ENCODE results near the gene MEI1. TPM values are rescaled to one million over a fixed set of nuclear protein-coding genes. Genes with fewer than 3 reads are reported as not detected.
A peak's percentile ranks its signal among the peaks of the same experiment; 100 is the strongest.

The MEI1 gene
- total RNA-seq, 3 donors from 2014 or later (not counting 1 experiment from before 2014, with no cell fraction given) = 44.7 to 75.6 (median 50.3) TPM

- H3K27ac ChIP-seq (ENCODE audit: low read length) = no peak overlapping the region
Measured at GRCh38 chr22:41798736-41799135, 99.4 kb downstream of the MEI1 start.

GRCh38 chr22:41799486-41800347 is 100.4 kb downstream of the MEI1 start:
- DNase-seq (no peak), ATAC-seq (peak; percentile 43 to 65 (median 54))
- TF ChIP-seq CTCF (IDR thresholded peaks at IDR 0.05) = no peak
- H3K9me3 Mint-ChIP-seq = no peaks in the 10 kb centered on the region
- peaks cover 21% of the 10 kb centered on the region for H3K4me1 ChIP-seq (ENCODE audit: control insufficient read depth, insufficient read depth, low read length)
- WGBS (ENCODE audit: insufficient coverage) = 11% methylated on average over 38 of the region's 38 CpGs
- H3K27ac ChIP-seq (ENCODE audit: low read length) = peak overlapping the region; percentile 92
- no peaks in the 10 kb centered on the region for H3K9me3 ChIP-seq (ENCODE audit: control insufficient read depth, insufficient read depth, low read length)
- H3K27me3 ChIP-seq (ENCODE audit: control insufficient read depth, insufficient read depth, low read length) = no peaks in the 10 kb centered on the region
- H3K36me3 Mint-ChIP-seq = no peaks in the 10 kb centered on the region
- H3K4me3 ChIP-seq (ENCODE audit: low read length) = peak overlapping the region; percentile 96
- H3K27me3 Mint-ChIP-seq (ENCODE audit: low read depth in 2 of 2) = no peaks in the 10 kb centered on the region
- peak overlapping the region; percentile 96 for H3K4me3 Mint-ChIP-seq
- intact Hi-C loops (cut with micrococcal nuclease) = loop anchor here (1.0 kb wide), 1 partner anchor 18 kb away; no protein-coding TSS in a partner anchor
- peaks cover 20 to 36% of the 10 kb centered on the region in 2 donors for H3K4me1 Mint-ChIP-seq
- peak overlapping the region; percentile 93 to 96 for H3K27ac Mint-ChIP-seq
- H3K36me3 ChIP-seq (ENCODE audit: control insufficient read depth, insufficient read depth, low read length) = peaks cover 14% of the 10 kb centered on the region

More at GRCh38 chr22:41798736-41799135, 99.4 kb downstream of the MEI1 start:
- Histone ChIP-seq H3K27me3 (ENCODE audit: control insufficient read depth, insufficient read depth, low read length) (no peaks in the 10 kb centered on the region), H3K4me1 (ENCODE audit: control insufficient read depth, insufficient read depth, low read length) (peaks cover 21% of the 10 kb centered on the region), H3K36me3 (ENCODE audit: control insufficient read depth, insufficient read depth, low read length) (peaks cover 24% of the 10 kb centered on the region), H3K9me3 (ENCODE audit: control insufficient read depth, insufficient read depth, low read length) (no peaks in the 10 kb centered on the region), H3K4me3 (ENCODE audit: low read length) (no peak overlapping the region)
- TF ChIP-seq CTCF (IDR thresholded peaks at IDR 0.05) = no peak
- Mint-ChIP-seq H3K4me3 (peak overlapping the region; percentile 21), H3K4me1 (peaks cover 20 to 31% of the 10 kb centered on the region in 2 donors), H3K36me3 (no peaks in the 10 kb centered on the region), H3K27ac (peak overlapping the region; percentile 93 to 96), H3K9me3 (no peaks in the 10 kb centered on the region), H3K27me3 (ENCODE audit: low read depth in 2 of 2) (no peaks in the 10 kb centered on the region)
- DNase-seq (no peak), ATAC-seq (no peak)
- intact Hi-C loops (cut with micrococcal nuclease) = no loop called here
- 98% methylated on average over 2 of the region's 2 CpGs for WGBS (ENCODE audit: insufficient coverage)

- Histone ChIP-seq H3K27ac (ENCODE audit: low read length) (peak within 1 kb of the TSS; percentile 92), H3K4me1 (ENCODE audit: control insufficient read depth, insufficient read depth, low read length) (peaks cover 21% of the 10 kb centered on the region), H3K27me3 (ENCODE audit: control insufficient read depth, insufficient read depth, low read length) (no peaks in the 10 kb centered on the region), H3K9me3 (ENCODE audit: control insufficient read depth, insufficient read depth, low read length) (no peaks in the 10 kb centered on the region), H3K4me3 (ENCODE audit: low read length) (peak within 1 kb of the TSS; percentile 96), H3K36me3 (ENCODE audit: control insufficient read depth, insufficient read depth, low read length) (peaks cover 5% of the 10 kb centered on the region)
- Mint-ChIP-seq H3K27ac (peak within 1 kb of the TSS; percentile 93 to 96), H3K9me3 (no peaks in the 10 kb centered on the region), H3K4me1 (peaks cover 24 to 36% of the 10 kb centered on the region in 2 donors), H3K36me3 (no peaks in the 10 kb centered on the region), H3K27me3 (ENCODE audit: low read depth in 2 of 2) (no peaks in the 10 kb centered on the region), H3K4me3 (peak within 1 kb of the TSS; percentile 96)
- WGBS (ENCODE audit: insufficient coverage) = under 1% methylated on average over 52 of the region's 52 CpGs
- no peak for TF ChIP-seq CTCF (IDR thresholded peaks at IDR 0.05)
- peak; percentile 91 to 94 for DNase-seq
- intact Hi-C loops (cut with micrococcal nuclease) = loop anchor here (1.0 kb wide), 1 partner anchor 19 kb away; no protein-coding TSS in a partner anchor
- peak; percentile 96 to 98 (median 98) for ATAC-seq
Measured at GRCh38 chr22:41800348-41801146, 101.2 kb downstream of the MEI1 start, which contains the start of gene CCDC134. Gene CCDC134, plus strand, starts transcription at chr22:41800679. Its CDS starts 8,212 bp downstream, at chr22:41808891.
